ENCODE measurements around the gene AK2.

DNA sequence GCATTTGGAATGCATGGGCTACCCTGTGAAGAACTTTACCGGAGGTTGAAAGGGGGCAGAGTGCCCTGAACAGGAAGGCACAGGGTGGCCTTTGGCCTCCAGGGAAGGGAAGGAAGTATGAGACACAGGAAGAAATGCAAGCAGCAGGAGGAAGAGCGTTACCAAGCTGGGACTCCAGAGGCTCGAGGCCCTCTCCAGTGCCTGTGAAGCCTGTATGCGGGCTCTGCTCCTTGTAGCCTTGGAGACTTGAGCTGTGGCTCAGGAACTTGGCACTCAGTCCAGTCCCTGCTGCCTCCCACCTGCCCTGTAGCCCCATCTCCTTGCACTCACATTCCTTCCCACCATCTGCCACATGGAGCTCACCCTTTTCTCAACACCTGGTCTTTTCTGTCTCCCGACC is 38.6 kb downstream of the AK2 start:
- TF ChIP-seq, protein P1, sequence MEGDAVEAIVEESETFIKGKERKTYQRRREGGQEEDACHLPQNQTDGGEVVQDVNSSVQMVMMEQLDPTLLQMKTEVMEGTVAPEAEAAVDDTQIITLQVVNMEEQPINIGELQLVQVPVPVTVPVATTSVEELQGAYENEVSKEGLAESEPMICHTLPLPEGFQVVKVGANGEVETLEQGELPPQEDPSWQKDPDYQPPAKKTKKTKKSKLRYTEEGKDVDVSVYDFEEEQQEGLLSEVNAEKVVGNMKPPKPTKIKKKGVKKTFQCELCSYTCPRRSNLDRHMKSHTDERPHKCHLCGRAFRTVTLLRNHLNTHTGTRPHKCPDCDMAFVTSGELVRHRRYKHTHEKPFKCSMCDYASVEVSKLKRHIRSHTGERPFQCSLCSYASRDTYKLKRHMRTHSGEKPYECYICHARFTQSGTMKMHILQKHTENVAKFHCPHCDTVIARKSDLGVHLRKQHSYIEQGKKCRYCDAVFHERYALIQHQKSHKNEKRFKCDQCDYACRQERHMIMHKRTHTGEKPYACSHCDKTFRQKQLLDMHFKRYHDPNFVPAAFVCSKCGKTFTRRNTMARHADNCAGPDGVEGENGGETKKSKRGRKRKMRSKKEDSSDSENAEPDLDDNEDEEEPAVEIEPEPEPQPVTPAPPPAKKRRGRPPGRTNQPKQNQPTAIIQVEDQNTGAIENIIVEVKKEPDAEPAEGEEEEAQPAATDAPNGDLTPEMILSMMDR (conservative IDR thresholded peaks at IDR 0.05 in 1 of 2, IDR thresholded peaks at IDR 0.05 in 1 of 2; ENCODE audit: low read depth in 1 of 2, low read length in 2 of 2), result no peak
- TF ChIP-seq EZH2 (IDR thresholded peaks at IDR 0.05; ENCODE audit: low read length, missing control alignments), result no peak

Measured in fibroblast of lung (primary cell).